A204.1 (cell line): Measurements from ENCODE around the gene MMP3.
"Not testable (repeated sequence)": the region's sequence is repeated elsewhere in the genome, so short reads cannot be mapped to it uniquely, and the experiment has no call there.

Experiments used
- FAIRE-seq: peaks from 2 replicates; lab custom pipeline; 2012; peaks lifted over from hg19 to GRCh38; lab: Jason Lieb, UNC

Gene MMP3

GRCh38 chr11:102843489-102843888, at the start of gene MMP3:
Gene MMP3 (minus strand): TSS chr11:102843609. CDS start chr11:102843546, 63 bp downstream.
- FAIRE-seq, result no peak

GRCh38 chr11:102891736-102892135, 48.3 kb upstream of the MMP3 start:
- FAIRE-seq, result no peak

- FAIRE-seq, result no peak
These were observed 43.6 kb upstream of the MMP3 start for GRCh38 chr11:102886999-102887398.

- FAIRE-seq, result no peak
These were observed 39.7 kb upstream of the MMP3 start for GRCh38 chr11:102883141-102883540.

- FAIRE-seq, result no peak
These were observed 39.1 kb upstream of the MMP3 start for GRCh38 chr11:102882389-102883024.

- no peak for FAIRE-seq
These were observed 36.4 kb upstream of the MMP3 start for GRCh38 chr11:102879801-102880200.

- no peak for FAIRE-seq
These were observed 35.2 kb upstream of the MMP3 start for GRCh38 chr11:102878595-102878994.

- FAIRE-seq, result no peak
These were observed 31.4 kb upstream of the MMP3 start, which contains the start of gene MMP12 for GRCh38 chr11:102874852-102875251. Gene MMP12 (minus strand): TSS chr11:102874982. CDS start chr11:102874937, 45 bp downstream.

- not testable (repeated sequence) for FAIRE-seq
These were observed 26.1 kb upstream of the MMP3 start for GRCh38 chr11:102869354-102869964.

- no peak for FAIRE-seq
These were observed 24.9 kb upstream of the MMP3 start for GRCh38 chr11:102868339-102868738.

- FAIRE-seq, result no peak
These were observed 21.3 kb upstream of the MMP3 start for GRCh38 chr11:102864724-102865123.

GRCh38 chr11:102853956-102854355, 10.5 kb upstream of the MMP3 start:
- no peak for FAIRE-seq

- no peak for FAIRE-seq
These were observed 9.6 kb upstream of the MMP3 start for GRCh38 chr11:102853055-102853454.

GRCh38 chr11:102850973-102851745, 7.8 kb upstream of the MMP3 start:
- FAIRE-seq, result no peak

- no peak for FAIRE-seq
These were observed 5.9 kb upstream of the MMP3 start for GRCh38 chr11:102849311-102849710.

GRCh38 chr11:102846292-102846691, 2.9 kb upstream of the MMP3 start:
- no peak for FAIRE-seq

- no peak for FAIRE-seq
These were observed 479 bp downstream of the MMP3 start for GRCh38 chr11:102842930-102843329.

- no peak for FAIRE-seq
These were observed 3.4 kb downstream of the MMP3 start for GRCh38 chr11:102840018-102840417.

GRCh38 chr11:102837646-102838045, 5.8 kb downstream of the MMP3 start:
- FAIRE-seq, result no peak

- no peak for FAIRE-seq
These were observed 6.3 kb downstream of the MMP3 start for GRCh38 chr11:102837156-102837555.

GRCh38 chr11:102836290-102836875, 7.0 kb downstream of the MMP3 start:
- no peak for FAIRE-seq

GRCh38 chr11:102833731-102834130, 9.7 kb downstream of the MMP3 start:
- no peak for FAIRE-seq

- no peak for FAIRE-seq
These were observed 10.8 kb downstream of the MMP3 start for GRCh38 chr11:102832612-102833011.
